Endothelial cell (in vitro differentiated cells): ENCODE data around the gene SAFB2. TPM values are rescaled to one million over a fixed set of nuclear protein-coding genes. Genes with fewer than 3 reads are reported as not detected.
A peak's percentile ranks its signal among the peaks of the same experiment; 100 is the strongest.

Experiments used
- DNase-seq: peaks from one replicate; pipeline ENCODE4 v3.0.0; 2021; ENCODE audit warnings: low spot score
- H3K27ac Mint-ChIP-seq: one replicate; pipeline ENCODE4 v1.8.0; 2021; ENCODE audit warnings: mixed read lengths, inconsistent platforms; ENCODE audit not compliant: unreplicated experiment
- H3K27me3 Mint-ChIP-seq: one replicate; pipeline ENCODE4 v1.8.0; 2021; ENCODE audit warnings: mild to moderate bottlenecking, moderate library complexity, mixed read lengths, inconsistent platforms; ENCODE audit not compliant: unreplicated experiment
- H3K36me3 Mint-ChIP-seq: one replicate; pipeline ENCODE4 v1.8.0; 2021; ENCODE audit warnings: mild to moderate bottlenecking, low read depth, mixed read lengths, inconsistent platforms; ENCODE audit not compliant: unreplicated experiment
- H3K4me1 Mint-ChIP-seq: one replicate; pipeline ENCODE4 v1.8.0; 2021; ENCODE audit warnings: mild to moderate bottlenecking, mixed read lengths, inconsistent platforms; ENCODE audit not compliant: unreplicated experiment
- H3K4me3 Mint-ChIP-seq: one replicate; pipeline ENCODE4 v1.8.0; 2021; ENCODE audit warnings: mild to moderate bottlenecking, mixed read lengths, inconsistent platforms; ENCODE audit not compliant: unreplicated experiment
- H3K9me3 Mint-ChIP-seq: one replicate; pipeline ENCODE4 v1.8.0; 2021; ENCODE audit warnings: mixed read lengths, inconsistent platforms; ENCODE audit not compliant: unreplicated experiment
- total RNA-seq: library from RNA; stranded (reverse); fragmentation: NEBNext Ultra II Directional; extraction: Animal tissue kit (Norgen Biotek cat#: 25700); gene quantifications from one replicate; pipeline ENCODE4 v1.2.1, GENCODE V29; 2021; ENCODE audit not compliant: unreplicated experiment
- TF ChIP-seq, protein P1 (sequence below): fragments of 200-600 bp; sonication (generic); IDR thresholded peaks from one replicate; pipeline ENCODE4 v1.5.0; 2021; ENCODE audit warnings: antibody characterized with exemption; ENCODE audit not compliant: unreplicated experiment

Gene SAFB2
- total RNA-seq, 1 donor from 2014 or later, result 85.5 TPM

DNA sequence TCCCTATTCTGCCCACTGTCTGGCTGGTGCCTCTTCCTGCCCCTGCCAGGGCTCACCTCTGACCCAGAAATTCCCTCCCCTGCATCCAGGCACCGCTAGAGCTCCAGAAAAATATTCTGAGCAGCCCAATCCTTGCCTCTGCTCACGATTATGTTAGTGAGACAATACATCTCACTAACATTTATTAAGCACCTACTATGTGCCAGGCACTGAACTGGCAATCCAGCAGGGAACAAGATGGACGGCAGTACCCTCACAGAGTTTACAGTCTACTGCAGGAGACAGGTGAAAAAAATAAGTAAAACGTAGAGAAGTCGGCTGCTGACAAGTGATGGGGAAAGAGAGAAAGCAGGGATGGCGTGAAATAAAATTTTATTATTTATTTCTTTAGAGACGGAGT lies 60.3 kb downstream of the SAFB2 start:
- peaks cover 11% of the 10 kb centered on the region for H3K27me3 Mint-ChIP-seq

DNA sequence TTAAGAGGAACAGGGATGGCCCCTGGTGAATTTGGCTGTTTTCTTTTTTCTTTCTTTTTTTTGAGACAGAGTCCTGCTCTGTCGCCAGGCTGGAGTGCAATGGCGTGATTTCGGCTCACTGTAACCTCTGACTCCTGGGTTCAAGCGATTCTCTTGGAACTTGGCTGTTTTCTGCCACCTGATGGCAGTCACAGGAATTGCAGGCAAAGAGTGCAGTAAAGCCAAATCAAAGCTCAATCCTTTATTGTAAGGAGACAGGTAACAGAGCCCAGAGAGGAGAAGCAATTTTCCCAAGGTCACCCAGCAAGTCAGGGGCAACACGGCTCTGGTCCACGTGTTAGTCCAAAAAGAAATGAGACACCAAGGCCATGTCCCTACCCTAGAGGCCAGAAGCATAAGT lies 61.0 kb downstream of the SAFB2 start:
- no peak overlapping the region for H3K4me3 Mint-ChIP-seq
- H3K27me3 Mint-ChIP-seq, result peaks cover 11% of the 10 kb centered on the region
- H3K27ac Mint-ChIP-seq, result no peak overlapping the region
- no peak for DNase-seq
- H3K4me1 Mint-ChIP-seq, result no peaks in the 10 kb centered on the region
- H3K36me3 Mint-ChIP-seq, result no peaks in the 10 kb centered on the region
- TF ChIP-seq, protein P1, sequence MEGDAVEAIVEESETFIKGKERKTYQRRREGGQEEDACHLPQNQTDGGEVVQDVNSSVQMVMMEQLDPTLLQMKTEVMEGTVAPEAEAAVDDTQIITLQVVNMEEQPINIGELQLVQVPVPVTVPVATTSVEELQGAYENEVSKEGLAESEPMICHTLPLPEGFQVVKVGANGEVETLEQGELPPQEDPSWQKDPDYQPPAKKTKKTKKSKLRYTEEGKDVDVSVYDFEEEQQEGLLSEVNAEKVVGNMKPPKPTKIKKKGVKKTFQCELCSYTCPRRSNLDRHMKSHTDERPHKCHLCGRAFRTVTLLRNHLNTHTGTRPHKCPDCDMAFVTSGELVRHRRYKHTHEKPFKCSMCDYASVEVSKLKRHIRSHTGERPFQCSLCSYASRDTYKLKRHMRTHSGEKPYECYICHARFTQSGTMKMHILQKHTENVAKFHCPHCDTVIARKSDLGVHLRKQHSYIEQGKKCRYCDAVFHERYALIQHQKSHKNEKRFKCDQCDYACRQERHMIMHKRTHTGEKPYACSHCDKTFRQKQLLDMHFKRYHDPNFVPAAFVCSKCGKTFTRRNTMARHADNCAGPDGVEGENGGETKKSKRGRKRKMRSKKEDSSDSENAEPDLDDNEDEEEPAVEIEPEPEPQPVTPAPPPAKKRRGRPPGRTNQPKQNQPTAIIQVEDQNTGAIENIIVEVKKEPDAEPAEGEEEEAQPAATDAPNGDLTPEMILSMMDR, result peak; percentile 91
- H3K9me3 Mint-ChIP-seq, result no peaks in the 10 kb centered on the region

More for the DNA sequence above, 60.3 kb downstream of the SAFB2 start:
- Mint-ChIP-seq H3K4me1 (no peaks in the 10 kb centered on the region), H3K9me3 (no peaks in the 10 kb centered on the region), H3K27ac (no peak overlapping the region), H3K36me3 (no peaks in the 10 kb centered on the region), H3K4me3 (no peak overlapping the region)
- no peak for DNase-seq
- TF ChIP-seq, protein P1, result no peak

DNA sequence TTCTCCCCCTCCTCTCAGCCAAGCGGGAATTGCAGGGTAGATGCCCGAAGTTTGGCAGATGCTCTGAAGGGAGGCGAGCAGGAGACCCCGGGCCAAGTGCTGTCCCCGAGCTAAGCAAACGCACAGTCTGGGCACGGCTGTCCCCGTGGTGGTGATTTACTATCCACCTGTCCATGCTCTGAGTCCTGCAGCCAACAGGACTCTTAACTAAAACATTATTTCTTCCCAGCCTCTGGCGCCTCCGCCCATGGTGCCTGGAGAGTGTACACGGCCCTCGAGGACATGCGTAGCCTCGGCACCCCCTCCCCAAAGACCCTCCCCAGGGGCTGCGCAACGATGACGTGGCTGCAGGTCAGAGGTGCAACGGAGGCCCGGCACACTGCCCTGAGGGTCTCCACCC lies 62.4 kb downstream of the SAFB2 start:
- H3K9me3 Mint-ChIP-seq, result no peaks in the 10 kb centered on the region
- no peaks in the 10 kb centered on the region for H3K36me3 Mint-ChIP-seq
- H3K27me3 Mint-ChIP-seq, result peaks cover 7% of the 10 kb centered on the region
- no peak overlapping the region for H3K4me3 Mint-ChIP-seq
- H3K4me1 Mint-ChIP-seq, result no peaks in the 10 kb centered on the region
- H3K27ac Mint-ChIP-seq, result no peak overlapping the region
- TF ChIP-seq, protein P1, result no peak
- no peak for DNase-seq

DNA sequence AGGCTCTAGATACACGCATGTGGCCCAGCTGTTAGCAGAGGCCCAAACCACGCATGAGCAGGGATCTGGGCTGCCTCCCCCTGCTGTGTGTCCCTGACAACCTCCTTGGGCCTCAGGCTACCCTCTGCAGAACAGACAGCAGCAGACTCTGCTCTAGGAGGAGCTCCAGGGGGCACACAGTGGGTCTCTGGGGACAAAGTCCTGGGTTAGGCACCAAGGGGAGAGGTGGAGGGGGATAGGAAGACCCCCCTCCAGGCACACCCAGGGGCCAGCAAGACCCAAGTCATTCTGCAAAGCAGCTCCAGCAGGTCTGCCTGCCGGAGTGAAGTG lies 62.8 kb downstream of the SAFB2 start:
- no peak overlapping the region for H3K27ac Mint-ChIP-seq
- DNase-seq, result no peak
- H3K4me1 Mint-ChIP-seq, result no peaks in the 10 kb centered on the region
- no peaks in the 10 kb centered on the region for H3K9me3 Mint-ChIP-seq
- H3K36me3 Mint-ChIP-seq, result no peaks in the 10 kb centered on the region
- TF ChIP-seq, protein P1, result no peak
- H3K4me3 Mint-ChIP-seq, result no peak overlapping the region
- peaks cover 7% of the 10 kb centered on the region for H3K27me3 Mint-ChIP-seq

DNA sequence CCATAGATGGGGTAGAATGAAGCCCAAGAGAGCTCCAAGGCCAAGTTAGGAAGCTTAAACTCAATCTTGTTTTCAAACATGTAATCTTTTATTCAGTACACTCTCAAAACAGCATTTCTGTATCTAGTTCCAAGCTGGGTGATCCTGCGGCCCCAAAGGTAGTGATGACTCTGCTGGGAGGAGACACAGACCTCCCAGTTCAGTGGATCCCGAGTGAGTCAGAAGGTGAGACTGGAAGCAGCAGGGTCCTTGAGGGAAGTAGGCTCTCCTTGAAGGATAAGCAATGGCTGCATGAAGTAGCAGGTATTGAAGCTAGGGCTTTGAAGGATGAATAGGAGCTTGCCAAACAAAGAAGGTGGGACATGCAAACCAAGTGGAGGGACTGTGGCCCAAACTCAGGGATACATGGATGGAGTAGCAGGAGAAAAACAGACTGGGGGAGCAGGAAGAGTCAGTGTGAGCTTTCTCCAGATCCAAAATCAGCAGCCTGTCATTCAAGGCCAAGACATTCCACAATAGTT lies 64.4 kb downstream of the SAFB2 start:
- Mint-ChIP-seq H3K27me3 (peaks cover 5% of the 10 kb centered on the region), H3K36me3 (no peaks in the 10 kb centered on the region), H3K27ac (no peak overlapping the region), H3K4me1 (no peaks in the 10 kb centered on the region), H3K4me3 (no peak overlapping the region), H3K9me3 (no peaks in the 10 kb centered on the region)
- TF ChIP-seq, protein P1, result no peak
- DNase-seq, result no peak
